IPS-11a (cell line): Measurements from ENCODE around the gene DNAJB14.

Source experiments
- H3K4me3 ChIP-seq: one replicate; pipeline ENCODE4 v1.5.1; 2013; ENCODE audit warnings: low read depth, low read length, control low read depth

Gene DNAJB14

DNA sequence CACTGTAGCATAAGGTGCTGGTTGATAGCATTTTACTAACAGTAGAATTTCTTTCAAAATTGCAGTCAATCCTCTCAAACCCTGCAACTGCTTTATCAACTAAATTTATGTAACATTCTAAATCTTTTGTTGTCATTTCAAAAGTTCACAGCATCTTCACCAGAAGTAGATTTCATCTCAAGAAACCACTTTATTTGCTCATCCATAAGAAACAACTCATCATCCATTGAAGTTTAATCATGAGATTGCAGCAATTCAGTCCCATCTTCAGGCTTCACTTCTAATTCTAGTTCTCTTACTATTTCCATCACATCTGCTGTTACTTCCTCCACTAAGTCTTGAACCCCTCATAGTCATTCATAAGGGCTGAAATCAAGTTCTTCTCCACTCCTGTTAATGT lies 73.8 kb downstream of the DNAJB14 start:
- no peak overlapping the region for H3K4me3 ChIP-seq

GRCh38 chr4:99868126-99868596 lies 78.3 kb downstream of the DNAJB14 start:
- H3K4me3 ChIP-seq = no peak overlapping the region

GRCh38 chr4:99863804-99864203 lies 82.6 kb downstream of the DNAJB14 start:
- H3K4me3 ChIP-seq = no peak overlapping the region

DNA sequence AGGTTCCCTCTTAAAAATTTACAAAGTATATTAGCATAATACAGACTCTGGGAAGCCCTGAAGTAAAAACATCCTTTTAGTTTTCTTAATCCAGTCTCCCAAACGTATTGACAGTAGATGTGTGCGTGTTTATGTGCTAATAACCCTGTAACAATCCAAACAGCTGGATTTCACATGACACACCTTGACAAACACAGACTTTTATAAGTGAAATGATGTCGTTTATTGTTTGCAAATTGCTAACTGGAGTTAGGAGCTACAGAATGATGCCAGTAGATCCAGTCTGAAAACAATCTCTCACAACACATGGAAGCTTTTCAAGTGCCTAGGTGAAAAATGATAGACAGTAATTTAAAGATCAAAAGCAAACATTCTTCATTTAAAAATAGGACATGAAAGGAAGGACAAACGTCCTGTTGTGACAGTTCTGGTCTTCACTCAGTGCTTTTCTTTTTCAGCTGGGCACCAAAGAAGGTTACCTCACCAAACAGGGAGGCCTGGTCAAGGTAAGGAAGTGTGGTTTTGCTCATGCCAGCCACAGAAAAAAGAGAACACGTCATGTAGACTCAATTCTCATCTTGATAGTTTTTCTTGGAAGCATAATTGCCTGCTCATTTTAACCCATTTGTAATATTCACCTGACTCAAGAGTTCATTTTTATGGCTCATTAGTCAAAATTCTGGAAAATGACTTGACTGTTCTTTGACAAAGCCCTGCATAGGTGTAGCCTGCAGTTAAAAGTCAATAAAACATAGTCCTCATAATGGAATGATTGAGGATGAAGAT lies 85.1 kb downstream of the DNAJB14 start:
- no peak overlapping the region for H3K4me3 ChIP-seq

DNA sequence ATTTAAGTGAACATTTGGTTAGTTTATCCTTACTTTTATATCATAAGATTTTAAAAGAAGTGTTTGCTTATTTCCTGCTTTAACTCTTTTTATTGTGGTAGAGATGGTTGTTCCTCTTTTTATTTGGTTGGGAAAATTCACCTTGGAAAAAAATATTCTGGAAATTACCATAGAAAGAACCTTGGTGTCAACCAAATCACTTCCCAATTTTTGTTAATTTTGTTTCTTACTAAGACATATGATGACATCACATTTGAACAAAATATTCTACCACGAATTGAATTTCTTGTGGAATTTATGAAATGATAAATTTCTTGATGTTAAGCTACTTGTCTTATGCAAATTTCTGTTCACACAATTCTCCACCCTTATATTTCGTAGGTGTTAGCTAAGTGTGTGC lies 85.9 kb downstream of the DNAJB14 start:
- no peak overlapping the region for H3K4me3 ChIP-seq

GRCh38 chr4:99859618-99860017 lies 86.8 kb downstream of the DNAJB14 start:
- no peak overlapping the region for H3K4me3 ChIP-seq

DNA sequence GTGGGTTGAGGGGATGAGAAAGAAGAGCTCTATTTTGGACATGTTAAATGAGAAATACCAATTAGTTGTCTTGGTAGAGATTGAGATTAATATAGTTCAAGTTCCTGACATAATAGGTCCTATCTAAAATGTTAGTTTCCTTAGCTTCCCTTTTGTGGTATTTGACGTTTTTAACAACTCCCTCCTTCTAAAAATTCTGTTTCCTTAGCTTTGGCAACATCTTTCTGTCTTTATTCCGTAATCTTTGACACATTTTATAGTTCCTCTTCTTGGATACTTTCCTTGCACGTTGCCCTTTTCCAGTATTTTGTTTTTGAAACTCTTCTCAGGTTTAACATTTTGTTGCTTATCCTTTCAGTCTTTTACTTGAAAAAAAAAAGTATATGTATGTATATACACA lies 89.1 kb downstream of the DNAJB14 start:
- no peak overlapping the region for H3K4me3 ChIP-seq

- H3K4me3 ChIP-seq = no peak overlapping the region
Measured at GRCh38 chr4:99856166-99856565, 90.3 kb downstream of the DNAJB14 start.

- no peak overlapping the region for H3K4me3 ChIP-seq
Measured at GRCh38 chr4:99855678-99856077, 90.7 kb downstream of the DNAJB14 start.

- no peak overlapping the region for H3K4me3 ChIP-seq
Measured at GRCh38 chr4:99853999-99854398, 92.4 kb downstream of the DNAJB14 start.

DNA sequence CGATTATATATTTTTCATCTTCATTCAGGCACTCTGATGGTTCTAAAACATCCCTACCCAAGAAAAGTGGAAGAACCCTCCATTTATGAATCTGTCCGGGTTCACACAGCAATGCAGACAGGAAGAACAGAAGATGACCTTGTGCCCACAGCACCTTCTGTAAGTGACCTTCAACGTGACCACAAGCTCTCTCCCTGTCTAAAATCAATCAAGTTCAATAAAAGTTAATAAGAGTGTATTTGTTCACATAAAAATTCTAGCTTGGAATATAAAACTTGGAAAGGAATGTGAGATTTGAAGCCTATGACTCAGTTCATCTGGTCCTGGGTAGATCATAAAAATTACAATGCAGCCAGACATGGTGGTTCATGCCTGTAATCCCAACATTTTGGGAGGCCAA lies 93.2 kb downstream of the DNAJB14 start:
- no peak overlapping the region for H3K4me3 ChIP-seq

DNA sequence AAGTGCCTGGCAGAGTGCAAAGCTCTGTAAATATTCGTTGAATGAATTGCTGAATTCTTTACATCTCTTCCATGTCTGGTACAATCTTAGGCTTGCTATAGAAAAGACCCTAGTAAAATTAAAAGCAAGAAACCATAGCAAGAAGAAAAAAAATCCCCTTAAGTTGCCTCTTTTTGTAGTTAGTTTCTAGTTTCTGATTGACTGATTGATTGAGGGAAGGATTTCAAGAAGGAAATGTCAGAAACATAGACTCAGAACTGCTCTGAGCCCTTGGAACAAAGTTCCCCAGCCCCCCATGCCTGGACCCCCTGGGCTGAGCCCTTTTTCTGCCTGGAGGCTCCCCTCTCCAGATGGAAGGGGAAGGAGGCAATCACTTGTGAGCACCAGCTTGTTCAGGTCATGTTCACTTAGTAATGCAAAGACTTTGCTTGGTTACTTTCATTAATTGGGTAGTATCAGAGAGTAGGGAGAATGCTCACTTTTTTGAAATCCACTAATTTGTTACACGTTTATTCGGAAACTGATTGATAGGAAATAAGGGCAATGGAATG lies 94.1 kb downstream of the DNAJB14 start:
- no peak overlapping the region for H3K4me3 ChIP-seq

DNA sequence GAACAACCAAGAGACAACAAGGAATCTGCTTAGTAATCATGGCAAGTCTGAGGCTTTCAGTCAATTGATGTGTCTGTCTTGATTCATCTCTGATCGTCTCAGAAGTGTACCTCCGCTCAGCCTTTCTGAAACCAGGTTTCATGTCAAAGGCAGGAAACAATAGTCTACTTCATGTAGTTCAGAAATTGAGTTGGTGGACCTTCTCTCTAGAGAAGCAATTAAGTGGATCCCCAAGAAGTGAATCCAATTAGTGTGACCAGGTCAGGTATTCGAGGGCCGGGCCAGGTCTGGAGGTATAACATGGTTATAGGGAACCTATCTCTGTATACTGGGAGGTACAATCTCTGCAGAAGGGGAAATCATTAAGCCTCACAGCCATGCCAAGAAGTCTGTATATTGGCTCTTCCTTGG lies 97.8 kb downstream of the DNAJB14 start:
- H3K4me3 ChIP-seq = no peak overlapping the region

- no peak overlapping the region for H3K4me3 ChIP-seq
Measured at GRCh38 chr4:99847362-99847976, 98.9 kb downstream of the DNAJB14 start.

DNA sequence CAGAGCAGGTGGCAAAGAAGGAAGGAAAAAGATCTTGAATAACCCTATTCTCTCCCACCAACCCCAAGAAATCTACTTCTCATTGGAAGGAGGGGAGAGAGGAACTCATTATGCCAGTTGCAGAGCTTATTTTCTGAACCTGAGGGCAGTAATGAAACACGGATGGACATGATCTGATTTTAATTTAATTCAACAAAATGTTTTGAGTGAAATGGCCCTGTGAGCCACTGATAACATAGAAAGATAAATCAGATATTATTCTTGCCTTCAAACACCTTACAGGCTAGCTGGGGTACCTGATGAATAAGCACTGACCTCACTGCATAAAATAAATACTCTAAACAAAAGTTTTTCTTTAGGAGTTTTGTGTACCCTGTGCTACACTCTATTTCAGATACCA lies 99.5 kb downstream of the DNAJB14 start:
- H3K4me3 ChIP-seq = no peak overlapping the region
